Neural crest cell (in vitro differentiated cells): ENCODE measurements around the gene GBP5. TPM values are rescaled to one million over a fixed set of nuclear protein-coding genes. Genes with fewer than 3 reads are reported as not detected.

ENCODE experiments used
- DNase-seq: peaks from one replicate; pipeline ENCODE4 v3.0.0; 2021; ENCODE audit warnings: low read depth, mixed read lengths, low spot score
- H3K27ac Mint-ChIP-seq: one replicate; pipeline ENCODE4 v1.8.0; 2021; ENCODE audit warnings: mild to moderate bottlenecking, mixed read lengths; ENCODE audit not compliant: unreplicated experiment
- H3K27me3 Mint-ChIP-seq: 2 replicates; pipeline ENCODE4 v1.8.0; 2021; ENCODE audit warnings: low read depth, mild to moderate bottlenecking, mixed read lengths
- H3K36me3 Mint-ChIP-seq: 2 replicates; pipeline ENCODE4 v1.8.0; 2021; ENCODE audit warnings: low read depth, mild to moderate bottlenecking, mixed read lengths
- H3K4me1 Mint-ChIP-seq: 2 replicates; pipeline ENCODE4 v1.8.0; 2021; ENCODE audit warnings: mixed read lengths
- H3K4me3 Mint-ChIP-seq: one replicate; pipeline ENCODE4 v1.8.0; 2021; ENCODE audit warnings: mild to moderate bottlenecking, mixed read lengths
- H3K9me3 Mint-ChIP-seq: 2 replicates; pipeline ENCODE4 v1.8.0; 2021; ENCODE audit warnings: mixed read lengths
- total RNA-seq: library from RNA; stranded (reverse); gene quantifications from 2 replicates; pipeline ENCODE4 v1.2.1, GENCODE V29; 2021
- TF ChIP-seq, protein P1 (sequence below): fragments of 200-600 bp; sonication (generic); conservative IDR thresholded peaks from 2 replicates; pipeline ENCODE4 v1.5.0; 2021; ENCODE audit warnings: antibody characterized with exemption, mild to moderate bottlenecking

The GBP5 gene
- total RNA-seq, 1 donor from 2014 or later, result not detected

DNA sequence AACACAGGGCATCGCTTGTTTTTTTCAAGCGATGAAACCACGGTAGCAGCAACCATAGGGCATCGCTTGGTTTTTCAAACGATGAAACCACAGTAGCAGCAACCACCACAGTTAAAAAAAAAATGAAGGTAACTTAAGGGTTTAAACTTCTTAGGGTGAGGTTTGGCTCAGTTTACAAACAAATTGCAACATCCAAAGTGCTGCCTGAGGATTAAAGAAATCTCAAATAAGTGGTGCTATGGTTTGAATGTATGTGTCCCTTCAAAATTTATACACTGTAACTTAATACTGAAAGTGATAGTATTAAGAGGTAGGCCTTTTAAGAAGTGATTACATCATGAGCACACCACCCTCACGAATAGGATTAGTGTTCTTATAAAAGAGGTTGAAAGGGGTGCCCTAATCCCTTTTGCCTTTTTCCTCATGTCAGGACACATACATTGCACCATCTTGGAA is 6.4 kb upstream of the GBP5 start:
- Mint-ChIP-seq H3K27me3 (no peaks in the 10 kb centered on the region), H3K4me1 (no peaks in the 10 kb centered on the region), H3K27ac (no peak overlapping the region), H3K36me3 (no peaks in the 10 kb centered on the region), H3K9me3 (peaks cover 2% of the 10 kb centered on the region), H3K4me3 (no peak overlapping the region)
- DNase-seq, result no peak
- TF ChIP-seq, protein P1, sequence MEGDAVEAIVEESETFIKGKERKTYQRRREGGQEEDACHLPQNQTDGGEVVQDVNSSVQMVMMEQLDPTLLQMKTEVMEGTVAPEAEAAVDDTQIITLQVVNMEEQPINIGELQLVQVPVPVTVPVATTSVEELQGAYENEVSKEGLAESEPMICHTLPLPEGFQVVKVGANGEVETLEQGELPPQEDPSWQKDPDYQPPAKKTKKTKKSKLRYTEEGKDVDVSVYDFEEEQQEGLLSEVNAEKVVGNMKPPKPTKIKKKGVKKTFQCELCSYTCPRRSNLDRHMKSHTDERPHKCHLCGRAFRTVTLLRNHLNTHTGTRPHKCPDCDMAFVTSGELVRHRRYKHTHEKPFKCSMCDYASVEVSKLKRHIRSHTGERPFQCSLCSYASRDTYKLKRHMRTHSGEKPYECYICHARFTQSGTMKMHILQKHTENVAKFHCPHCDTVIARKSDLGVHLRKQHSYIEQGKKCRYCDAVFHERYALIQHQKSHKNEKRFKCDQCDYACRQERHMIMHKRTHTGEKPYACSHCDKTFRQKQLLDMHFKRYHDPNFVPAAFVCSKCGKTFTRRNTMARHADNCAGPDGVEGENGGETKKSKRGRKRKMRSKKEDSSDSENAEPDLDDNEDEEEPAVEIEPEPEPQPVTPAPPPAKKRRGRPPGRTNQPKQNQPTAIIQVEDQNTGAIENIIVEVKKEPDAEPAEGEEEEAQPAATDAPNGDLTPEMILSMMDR, result no peak

- no peaks in the 10 kb centered on the region for H3K9me3 Mint-ChIP-seq
- no peak overlapping the region for H3K4me3 Mint-ChIP-seq
- no peak overlapping the region for H3K27ac Mint-ChIP-seq
- no peaks in the 10 kb centered on the region for H3K36me3 Mint-ChIP-seq
- H3K27me3 Mint-ChIP-seq, result no peaks in the 10 kb centered on the region
- DNase-seq, result no peak
- no peaks in the 10 kb centered on the region for H3K4me1 Mint-ChIP-seq
- TF ChIP-seq, protein P1, result no peak
These were observed 5.1 kb upstream of the GBP5 start for GRCh38 chr1:89277725-89278124.

GRCh38 chr1:89276690-89277089 is 4.0 kb upstream of the GBP5 start:
- no peak for DNase-seq
- TF ChIP-seq, protein P1, result no peak
- no peaks in the 10 kb centered on the region for H3K36me3 Mint-ChIP-seq
- no peak overlapping the region for H3K4me3 Mint-ChIP-seq
- H3K27me3 Mint-ChIP-seq, result no peaks in the 10 kb centered on the region
- no peaks in the 10 kb centered on the region for H3K4me1 Mint-ChIP-seq
- no peaks in the 10 kb centered on the region for H3K9me3 Mint-ChIP-seq
- no peak overlapping the region for H3K27ac Mint-ChIP-seq

DNA sequence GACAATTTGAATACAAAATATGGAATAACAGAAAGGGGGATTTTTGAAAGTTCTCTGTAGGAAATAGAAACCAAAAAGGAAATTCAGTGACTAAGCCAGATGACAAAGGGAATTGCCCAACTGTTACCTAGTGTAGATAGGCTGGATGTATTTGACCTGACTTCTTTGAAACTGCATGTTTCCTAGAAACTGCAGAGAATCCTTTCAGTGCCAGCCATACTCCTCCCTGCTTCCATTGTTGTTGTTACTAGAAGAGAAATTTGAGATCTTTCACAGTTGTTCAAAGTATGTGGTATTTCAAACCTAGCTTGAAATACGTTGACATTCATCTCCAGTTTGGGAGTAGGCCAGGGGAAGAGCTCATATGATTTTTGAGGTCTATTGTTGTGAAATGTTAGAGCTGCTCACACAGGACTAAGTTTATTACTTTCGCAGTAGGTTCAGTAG is 1.8 kb upstream of the GBP5 start:
- DNase-seq, result no peak
- H3K9me3 Mint-ChIP-seq, result no peaks in the 10 kb centered on the region
- TF ChIP-seq, protein P1, result no peak
- no peak overlapping the region for H3K27ac Mint-ChIP-seq
- no peaks in the 10 kb centered on the region for H3K36me3 Mint-ChIP-seq
- H3K4me1 Mint-ChIP-seq, result no peaks in the 10 kb centered on the region
- no peak overlapping the region for H3K4me3 Mint-ChIP-seq
- H3K27me3 Mint-ChIP-seq, result no peaks in the 10 kb centered on the region

- Mint-ChIP-seq H3K4me3 (no peak overlapping the region), H3K27ac (no peak overlapping the region), H3K27me3 (no peaks in the 10 kb centered on the region), H3K36me3 (no peaks in the 10 kb centered on the region), H3K9me3 (no peaks in the 10 kb centered on the region), H3K4me1 (no peaks in the 10 kb centered on the region)
- TF ChIP-seq, protein P1, result no peak
- no peak for DNase-seq
These were observed 691 bp upstream of the GBP5 start for GRCh38 chr1:89273324-89273778.
